ENCODE data around the gene ENPP1.

ENPP1 gene

GRCh38 chr6:131807644-131808459 is at the start of gene ENPP1:
Gene ENPP1 (plus strand): TSS chr6:131808020. CDS start chr6:131808036, 16 bp downstream.
- DNase-seq, result peak; percentile 38 to 43

DNA sequence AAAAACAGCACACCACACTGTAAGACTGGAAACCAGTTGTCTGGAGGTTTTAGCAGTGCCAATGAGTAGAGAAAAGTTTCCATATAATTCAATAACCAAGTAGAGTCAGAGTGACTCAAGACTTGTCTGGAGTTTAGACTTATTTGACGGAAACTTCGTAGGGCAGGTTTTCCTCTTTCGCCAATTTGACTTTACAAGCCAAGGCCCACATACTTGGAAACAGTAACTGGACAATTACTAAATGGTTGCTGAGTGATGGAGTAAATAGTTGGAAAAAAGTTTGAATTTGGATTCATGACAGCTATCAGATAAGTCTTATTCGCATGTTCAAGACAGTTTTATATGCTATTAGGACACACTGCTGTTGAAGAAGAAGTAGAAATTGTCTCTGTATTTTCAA is 48.9 kb upstream of the ENPP1 start:
- no peak for DNase-seq

- no peak for DNase-seq
Measured at GRCh38 chr6:131761060-131761761, 46.6 kb upstream of the ENPP1 start.

DNA sequence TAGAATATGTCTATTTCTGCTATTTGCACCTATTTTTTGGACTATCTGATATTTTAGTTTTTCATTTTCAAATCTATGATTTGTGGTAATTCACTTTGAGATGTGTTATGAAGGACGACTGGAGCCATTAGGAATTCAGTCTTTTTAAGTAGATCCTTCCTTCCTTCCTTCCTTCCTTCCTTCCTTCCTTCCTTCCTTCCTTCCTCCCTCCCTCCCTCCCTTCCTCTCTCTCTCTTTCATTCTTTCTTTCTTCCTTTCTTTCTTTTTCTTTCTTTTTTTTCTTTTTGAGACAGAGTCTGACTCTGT is 46.1 kb upstream of the ENPP1 start:
- DNase-seq, result no peak

- DNase-seq, result no peak
Measured at GRCh38 chr6:131762984-131763383, 44.8 kb upstream of the ENPP1 start.

- DNase-seq, result no peak
Measured at GRCh38 chr6:131763749-131764148, 44.1 kb upstream of the ENPP1 start.

GRCh38 chr6:131764350-131764749 is 43.5 kb upstream of the ENPP1 start:
- no peak for DNase-seq

- DNase-seq, result no peak
Measured at GRCh38 chr6:131765081-131765803, 42.6 kb upstream of the ENPP1 start.

DNA sequence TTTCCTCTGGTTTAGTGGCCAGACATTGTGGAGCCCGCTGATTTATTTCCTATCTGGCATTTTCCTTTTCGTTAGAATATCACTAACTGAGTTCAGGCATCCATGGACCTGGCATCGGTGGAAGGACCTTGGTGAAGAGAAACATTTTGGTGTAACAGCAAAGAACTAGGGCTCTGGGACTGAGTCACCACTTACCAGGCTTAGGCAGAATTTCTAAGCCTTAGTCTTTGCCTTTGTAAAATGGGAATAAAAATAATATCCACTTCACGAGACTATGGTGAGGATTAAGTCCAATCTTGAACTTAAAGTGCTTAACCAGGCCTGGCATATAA is 42.0 kb upstream of the ENPP1 start:
- no peak for DNase-seq

GRCh38 chr6:131766631-131767030 is 41.2 kb upstream of the ENPP1 start:
- DNase-seq, result no peak

- DNase-seq, result no peak
Measured at GRCh38 chr6:131768964-131769363, 38.9 kb upstream of the ENPP1 start.

DNA sequence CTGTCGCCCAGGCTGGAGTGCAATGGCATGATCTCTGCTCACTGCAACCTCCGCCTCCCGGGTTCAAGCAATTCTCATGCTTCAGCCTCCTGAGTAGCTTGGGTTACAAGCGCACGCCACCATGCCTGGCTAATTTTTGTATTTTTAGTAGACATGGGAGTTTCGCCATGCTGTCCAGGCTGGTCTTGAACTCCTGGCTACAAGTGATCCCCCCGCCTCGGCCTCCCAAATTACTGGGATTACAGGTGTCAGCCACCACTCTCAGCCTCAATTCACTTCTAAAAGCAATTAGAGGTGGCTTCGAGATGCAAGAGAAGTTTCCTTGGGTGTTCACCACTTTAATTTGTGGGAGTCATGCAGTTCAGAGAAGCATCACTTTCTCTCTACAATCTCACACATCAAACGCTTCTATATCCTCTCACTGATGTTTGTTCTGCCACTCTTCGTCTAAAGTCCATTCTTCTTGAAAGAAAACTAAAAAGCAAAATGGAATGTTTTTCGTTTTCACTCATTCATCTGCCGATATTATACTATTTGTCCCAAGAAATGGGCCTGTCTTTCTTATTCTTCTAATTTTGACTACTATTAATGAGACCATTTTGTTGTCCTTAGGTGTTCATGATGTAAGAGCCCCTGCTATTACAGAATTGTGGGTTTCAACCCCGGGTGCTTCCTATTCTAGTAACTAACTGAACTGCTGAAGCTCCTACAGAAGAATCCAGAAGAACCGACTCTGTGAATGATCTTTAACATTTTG is 38.3 kb upstream of the ENPP1 start:
- DNase-seq, result no peak

GRCh38 chr6:131770776-131771175 is 37.0 kb upstream of the ENPP1 start:
- DNase-seq, result no peak

DNA sequence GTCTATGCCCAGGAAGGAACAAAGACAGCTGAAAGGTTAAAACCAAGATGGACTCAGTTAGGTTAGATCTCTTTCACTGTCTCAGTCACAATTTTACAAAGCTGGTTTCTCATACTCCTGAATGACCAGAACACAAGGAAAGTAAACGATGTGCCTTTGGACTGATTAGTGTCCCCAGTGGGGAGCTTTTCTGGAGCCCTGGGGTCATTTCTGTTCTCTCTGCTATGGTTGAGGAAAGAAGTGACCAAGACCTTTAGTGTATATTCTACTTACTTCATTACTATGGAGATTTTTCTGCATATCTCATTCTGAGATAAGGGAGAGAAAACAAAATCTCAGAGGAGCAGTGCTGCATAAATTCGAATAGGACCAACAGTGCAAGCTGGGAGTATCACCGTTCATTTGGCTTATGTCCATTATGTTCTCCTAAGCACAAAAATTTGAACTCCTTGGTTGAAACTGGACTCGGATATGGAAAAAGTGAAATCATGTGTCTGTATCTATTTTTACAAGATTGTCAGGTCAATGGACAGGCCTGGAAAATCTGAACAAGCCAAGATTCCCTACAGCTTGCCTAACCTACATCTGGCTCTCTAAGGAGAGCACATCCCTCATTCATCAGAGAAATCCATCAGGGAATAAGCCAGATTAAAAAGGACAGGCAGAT is 34.4 kb upstream of the ENPP1 start:
- DNase-seq, result no peak

DNA sequence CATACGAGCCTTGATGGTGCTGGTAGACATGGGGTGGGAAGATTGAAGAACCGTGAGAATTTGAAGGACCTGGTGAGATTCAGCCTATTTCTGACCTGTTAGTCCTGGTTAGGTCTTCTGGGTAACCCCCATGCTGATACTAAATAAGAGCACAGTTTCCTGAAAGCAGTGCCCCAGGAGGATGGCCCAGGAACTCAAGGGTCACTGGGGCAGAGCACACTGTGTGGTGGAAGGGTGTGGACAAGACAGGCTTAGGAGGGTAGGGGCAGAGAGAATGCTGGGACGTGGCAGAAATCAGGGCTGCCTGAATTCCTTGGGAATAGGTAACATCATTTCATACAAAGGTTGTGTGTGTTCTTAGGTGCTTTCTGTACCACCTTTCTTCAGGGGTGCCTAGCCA is 31.9 kb upstream of the ENPP1 start:
- DNase-seq, result no peak

DNA sequence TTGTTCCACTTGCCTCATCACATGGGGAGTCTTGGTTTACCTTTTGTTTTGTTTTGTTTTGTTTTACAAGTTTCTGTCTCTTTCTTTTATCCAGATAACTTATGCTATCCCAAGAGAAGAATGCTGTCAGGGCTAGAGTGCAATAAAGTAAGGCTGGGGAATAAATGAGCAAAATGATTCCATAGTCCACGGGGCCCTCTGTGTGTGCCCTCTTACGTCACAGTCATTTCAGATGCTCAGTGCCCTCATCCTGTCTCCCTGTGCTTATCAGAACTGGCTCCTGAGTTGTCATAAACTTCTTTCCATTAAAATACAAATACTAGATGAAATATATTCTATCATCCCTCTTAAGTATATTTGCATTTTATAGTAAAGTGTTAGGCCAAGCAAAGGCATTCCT is 30.8 kb upstream of the ENPP1 start:
- no peak for DNase-seq

GRCh38 chr6:131778169-131778568 is 29.7 kb upstream of the ENPP1 start:
- no peak for DNase-seq

- no peak for DNase-seq
Measured at GRCh38 chr6:131779304-131779703, 28.5 kb upstream of the ENPP1 start.

GRCh38 chr6:131780600-131780999 is 27.2 kb upstream of the ENPP1 start:
- DNase-seq, result no peak

GRCh38 chr6:131781687-131782086 is 26.1 kb upstream of the ENPP1 start:
- DNase-seq, result no peak

- peak in 1 of 2 experiments; percentile 28 for DNase-seq
Measured at GRCh38 chr6:131782764-131783163, 25.1 kb upstream of the ENPP1 start.

GRCh38 chr6:131784561-131784960 is 23.3 kb upstream of the ENPP1 start:
- no peak for DNase-seq

DNA sequence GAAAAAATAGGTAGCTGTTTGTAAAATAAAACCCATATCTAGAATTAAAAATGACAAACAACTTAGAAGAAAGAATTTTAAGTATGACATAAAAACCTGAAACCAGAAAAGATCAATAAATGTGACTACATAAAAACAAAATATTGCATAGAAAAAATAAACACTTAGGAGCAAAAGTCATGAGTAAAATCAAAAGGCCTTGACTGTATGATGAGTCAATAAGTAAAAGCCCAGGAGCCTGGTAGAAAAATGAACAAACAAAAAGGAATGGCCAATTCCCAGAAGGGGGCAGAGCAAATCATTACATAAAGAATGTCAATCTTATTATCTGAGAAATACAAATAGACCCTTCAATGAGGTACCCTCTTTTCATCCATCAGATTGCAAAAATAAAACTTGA is 20.7 kb upstream of the ENPP1 start:
- no peak for DNase-seq

All from NCI-H2081 (cell line).